ENCODE data around the gene ASIC4.

Gene ASIC4

GRCh38 chr2:219526320-219527075 is 12.2 kb downstream of the ASIC4 start:
- H3K4me3 ChIP-seq (ENCODE audit: control insufficient read depth, low read depth, low read length): no peak overlapping the region
- DNase-seq (ENCODE audit: low read depth): no peak
- TF ChIP-seq CTCF (IDR thresholded peaks at IDR 0.05; ENCODE audit: control insufficient read depth, insufficient read depth, low read depth, low read length, missing control alignments): no peak

- no peak for TF ChIP-seq CTCF (IDR thresholded peaks at IDR 0.05; ENCODE audit: control insufficient read depth, insufficient read depth, low read depth, low read length, missing control alignments)
- DNase-seq (ENCODE audit: low read depth): no peak
- no peak overlapping the region for H3K4me3 ChIP-seq (ENCODE audit: control insufficient read depth, low read depth, low read length)
Observed at GRCh38 chr2:219527076-219527394, 12.8 kb downstream of the ASIC4 start.

GRCh38 chr2:219527472-219527871 is 13.2 kb downstream of the ASIC4 start:
- no peak overlapping the region for H3K4me3 ChIP-seq (ENCODE audit: control insufficient read depth, low read depth, low read length)
- DNase-seq (ENCODE audit: low read depth): no peak
- TF ChIP-seq CTCF (IDR thresholded peaks at IDR 0.05; ENCODE audit: control insufficient read depth, insufficient read depth, low read depth, low read length, missing control alignments): no peak

GRCh38 chr2:219530048-219530963 is 16.0 kb downstream of the ASIC4 start:
- H3K4me3 ChIP-seq (ENCODE audit: control insufficient read depth, low read depth, low read length): peak overlapping the region; percentile 24
- TF ChIP-seq CTCF (IDR thresholded peaks at IDR 0.05; ENCODE audit: control insufficient read depth, insufficient read depth, low read depth, low read length, missing control alignments): peak; percentile 99
- DNase-seq (ENCODE audit: low read depth): peak; percentile 33

GRCh38 chr2:219531639-219532377 is 17.5 kb downstream of the ASIC4 start:
- no peak for DNase-seq (ENCODE audit: low read depth)
- no peak for TF ChIP-seq CTCF (IDR thresholded peaks at IDR 0.05; ENCODE audit: control insufficient read depth, insufficient read depth, low read depth, low read length, missing control alignments)
- H3K4me3 ChIP-seq (ENCODE audit: control insufficient read depth, low read depth, low read length): no peak overlapping the region

- no peak overlapping the region for H3K4me3 ChIP-seq (ENCODE audit: control insufficient read depth, low read depth, low read length)
- DNase-seq (ENCODE audit: low read depth): no peak
- TF ChIP-seq CTCF (IDR thresholded peaks at IDR 0.05; ENCODE audit: control insufficient read depth, insufficient read depth, low read depth, low read length, missing control alignments): no peak
Observed at GRCh38 chr2:219532378-219532649, 18.0 kb downstream of the ASIC4 start.

Data from AG09309 (cell line).